IMR-90 (cell line): ENCODE data around the gene CENPH. TPM values are rescaled to one million over a fixed set of nuclear protein-coding genes. Genes with fewer than 3 reads are reported as not detected.
A peak's percentile ranks its signal among the peaks of the same experiment; 100 is the strongest.

ENCODE experiments used
- ATAC-seq: fragments of 200-7000 bp; cut with Tn5 transposase; 2 replicates; pipeline ENCODE4 v1.9.1; 2020; ENCODE audit warnings: low read depth, mild to moderate bottlenecking, moderate library complexity
- BruUV-seq: library from RNA; stranded (reverse); fragments of 400-500 nt; replicated peaks from 2 replicates; lab custom pipeline; 2021; lab: Mats Ljungman, UMichigan
- CTCF ChIA-PET: fragments of 300-600 bp; formaldehyde crosslinking; extraction: SDS; loops from one replicate; lab custom pipeline; 2021; ENCODE audit warnings: antibody characterized with exemption; lab: Yijun Ruan, JAX
- POLR2A ChIA-PET: fragments of 300-600 bp; sonication (Branson Sonifier 250); formaldehyde crosslinking; loops from one replicate; lab custom pipeline; 2022; ENCODE audit warnings: antibody characterized with exemption; ENCODE audit not compliant: unreplicated experiment; lab: Charles Lee
- DNase-seq: peaks from one replicate; pipeline ENCODE4 v3.0.0; 2013
- H2AFZ ChIP-seq: replicated peaks from 2 replicates; pipeline ENCODE3; 2013; ENCODE audit warnings: low read length, mild to moderate bottlenecking; ENCODE audit not compliant: poor library complexity
- H2AK5ac ChIP-seq: 2 replicates; pipeline ENCODE4 v1.6.1; 2013; ENCODE audit warnings: low read depth, low read length, inconsistent platforms
- H2AK9ac ChIP-seq: replicated peaks from 2 replicates; pipeline ENCODE3; 2013; ENCODE audit warnings: mild to moderate bottlenecking, low read depth, low read length, moderate library complexity; ENCODE audit not compliant: poor library complexity
- H2BK120ac ChIP-seq: 2 replicates; pipeline ENCODE4 v1.6.1; 2013; ENCODE audit warnings: low read depth, low read length, inconsistent platforms
- H2BK15ac ChIP-seq: 3 replicates; pipeline ENCODE4 v1.6.1; 2013; ENCODE audit warnings: low read depth, low read length, inconsistent platforms
- H2BK20ac ChIP-seq: 2 replicates; pipeline ENCODE4 v1.6.1; 2013; ENCODE audit warnings: low read depth, mild to moderate bottlenecking, inconsistent platforms, low read length, moderate library complexity
- H2BK5ac ChIP-seq: 2 replicates; pipeline ENCODE4 v1.6.1; 2013; ENCODE audit warnings: mild to moderate bottlenecking, low read depth, low read length, inconsistent platforms; ENCODE audit not compliant: poor library complexity, severe bottlenecking
- H3K14ac ChIP-seq: replicated peaks from 2 replicates; pipeline ENCODE4 v1.6.1; 2013; ENCODE audit warnings: low read depth, low read length, inconsistent platforms
- H3K18ac ChIP-seq: 2 replicates; pipeline ENCODE4 v1.6.1; 2013; ENCODE audit warnings: low read depth, low read length, control low read depth
- H3K23ac ChIP-seq: 2 replicates; pipeline ENCODE4 v1.6.1; 2013; ENCODE audit warnings: low read depth, low read length, inconsistent platforms
- H3K27ac ChIP-seq: 2 replicates; pipeline ENCODE4 v1.5.1; 2013; ENCODE audit warnings: mild to moderate bottlenecking, control low read depth, low read length; ENCODE audit not compliant: insufficient read depth
- H3K27me3 ChIP-seq: 2 replicates; pipeline ENCODE4 v1.6.1; 2013; ENCODE audit warnings: low read length; ENCODE audit not compliant: control insufficient read depth, insufficient read depth
- H3K36me3 ChIP-seq: 2 replicates; pipeline ENCODE4 v1.6.1; 2013; ENCODE audit warnings: low read length, mixed read lengths; ENCODE audit not compliant: control insufficient read depth, insufficient read depth
- H3K4ac ChIP-seq: 2 replicates; pipeline ENCODE4 v1.6.1; 2013; ENCODE audit warnings: low read depth, low read length, inconsistent platforms
- H3K4me1 ChIP-seq: 2 replicates; pipeline ENCODE4 v1.6.1; 2013; ENCODE audit warnings: low read length, mixed read lengths; ENCODE audit not compliant: control insufficient read depth, insufficient read depth
- H3K4me2 ChIP-seq: 2 replicates; pipeline ENCODE4 v1.6.1; 2013; ENCODE audit warnings: low read depth, mild to moderate bottlenecking, control low read depth, low read length, moderate library complexity
- H3K4me3 ChIP-seq: 2 replicates; pipeline ENCODE4 v1.5.1; 2013; ENCODE audit warnings: low read depth, mild to moderate bottlenecking, control low read depth, low read length, moderate library complexity; ENCODE audit not compliant: insufficient read depth
- H3K56ac ChIP-seq: 2 replicates; pipeline ENCODE4 v1.6.1; 2013; ENCODE audit warnings: low read length, inconsistent platforms; ENCODE audit not compliant: insufficient read depth; ENCODE audit errors: extremely low read depth
- H3K79me1 ChIP-seq, 2 experiments: 2 replicates each; pipeline ENCODE4 v1.6.1; 2013; ENCODE audit warnings: low read length in 2 of 2, inconsistent platforms in 1 of 2, low read depth in 1 of 2
- H3K9ac ChIP-seq: 2 replicates; pipeline ENCODE4 v1.6.1; 2013; ENCODE audit warnings: low read depth, low read length, control low read depth
- H3K9me1 ChIP-seq: 2 replicates; pipeline ENCODE4 v1.6.1; 2013; ENCODE audit warnings: low read length, inconsistent platforms; ENCODE audit not compliant: insufficient read depth
- H3K9me3 ChIP-seq: 2 replicates; pipeline ENCODE4 v1.6.1; 2013; ENCODE audit warnings: low read length; ENCODE audit not compliant: control insufficient read depth, insufficient read depth
- H4K20me1 ChIP-seq: 2 replicates; pipeline ENCODE4 v1.6.1; 2013; ENCODE audit warnings: low read length, inconsistent platforms; ENCODE audit not compliant: insufficient read depth
- H4K5ac ChIP-seq: 2 replicates; pipeline ENCODE4 v1.6.1; 2013; ENCODE audit warnings: mild to moderate bottlenecking, low read depth, low read length, control low read depth
- H4K8ac ChIP-seq, 2 experiments: 2 replicates each; pipeline ENCODE4 v1.6.1; 2013; ENCODE audit warnings: low read depth in 2 of 2, low read length in 2 of 2, control low read depth in 1 of 2, inconsistent platforms in 1 of 2
- H4K91ac ChIP-seq: 2 replicates; pipeline ENCODE4 v1.6.1; 2013; ENCODE audit warnings: low read depth, low read length, inconsistent platforms; ENCODE audit not compliant: insufficient read depth
- BHLHE40 ChIP-seq: fragments of 150-350 bp; IDR thresholded peaks from 2 replicates; pipeline ENCODE4 v1.6.1; 2016; ENCODE audit warnings: mild to moderate bottlenecking, low read depth, low read length
- CHD1 ChIP-seq: IDR thresholded peaks from 2 replicates; pipeline ENCODE4 v1.6.1; 2012; ENCODE audit warnings: low read depth, low read length, improper control_type of control experiment
- MAFK ChIP-seq: IDR thresholded peaks from 2 replicates; pipeline ENCODE4 v1.6.1; 2012; ENCODE audit warnings: low read depth, low read length, improper control_type of control experiment
- MXI1 ChIP-seq: IDR thresholded peaks from 2 replicates; pipeline ENCODE4 v1.6.1; 2012; ENCODE audit warnings: low read depth, mild to moderate bottlenecking, low read length, moderate library complexity, borderline replicate concordance
- RFX5 ChIP-seq: IDR thresholded peaks from 2 replicates; pipeline ENCODE4 v1.8.0; 2012; ENCODE audit warnings: low read depth, mild to moderate bottlenecking, low read length, moderate library complexity
- USF2 ChIP-seq: fragments of 150-350 bp; IDR thresholded peaks from 2 replicates; pipeline ENCODE4 v1.6.1; 2017; ENCODE audit warnings: mild to moderate bottlenecking, antibody characterized with exemption, low read length, low read depth
- WGBS, 2 experiments: methylation state at CpG; one replicate each; pipeline versions ENCODE4 v1.1.5 to v1.1.7; 2013; ENCODE audit warnings: missing lambda C conversion rate in 2 of 2; ENCODE audit not compliant: insufficient read length in 1 of 2; ENCODE audit errors: extremely low coverage in 2 of 2; 5-methylcytosine and 5-hydroxymethylcytosine counted together
- dilution Hi-C: fragments of 300-500 bp; cut with HindIII; formaldehyde crosslinking; loops from one replicate; pipeline ENCODE4 v1.14.3; 2018; ENCODE audit warnings: low sequenced_read_pairs; ENCODE audit not compliant: unreplicated experiment
- in situ Hi-C: fragments of 300-500 bp; cut with MboI; formaldehyde crosslinking; loops from 3 replicates; pipeline ENCODE4 v1.14.3; 2019; ENCODE audit warnings: low sequenced_read_pairs, inconsistent platforms, mixed read lengths
- intact Hi-C: fragments of 100-400 bp; cut with micrococcal nuclease; formaldehyde crosslinking; loops from 2 replicates; pipeline ENCODE4 v1.10.0; 2022
- polyA plus RNA-seq, 3 experiments: library from polyadenylated mRNA; depleted of rRNA; stranded (reverse); fragments of >200 nt; gene quantifications; 2 replicates each; pipeline ENCODE4 v1.2.3, GENCODE V29; 2012; ENCODE audit warnings: low replicate concordance in 1 of 3
- total RNA-seq: library from RNA; depleted of rRNA; stranded (reverse); fragments of >200 nt; gene quantifications from 2 replicates; pipeline ENCODE4 v1.2.3, GENCODE V29; 2012

Gene CENPH
- total and polyA plus RNA-seq, 2 of the 4 experiments (the other 2 are of a cell fraction), result 3.8 to 7.8 TPM

- no peak overlapping the region for H3K4ac ChIP-seq
- no peaks in the 10 kb centered on the region; the same call in none of the 2 replicates for H3K4me1 ChIP-seq
- peak overlapping the region; percentile 74 for H2BK5ac ChIP-seq
- no peaks in the 10 kb centered on the region for H3K27me3 ChIP-seq
- H2BK15ac ChIP-seq, result peak overlapping the region; percentile 45; the same call in 1 of the 3 replicates
- intact Hi-C loops, result loop anchor here (2.0 kb wide), 1 partner anchor 36 kb away; no protein-coding TSS in a partner anchor
- no peaks in the 10 kb centered on the region for H4K20me1 ChIP-seq
- H2AK9ac ChIP-seq, result no peak overlapping the region
- 0 out of 2 replicates have a peak overlapping the region, but pooled peaks have one; percentile 17 for H3K56ac ChIP-seq
- WGBS, 2 experiments, result no CpG with 5 or more reads among the region's 5 CpGs
- no peak overlapping the region for H3K14ac ChIP-seq
- DNase-seq (peak; percentile 54), ATAC-seq (peak; percentile 40; the same call in 1 of the 2 replicates)
- no peak overlapping the region for H2BK120ac ChIP-seq
- peak overlapping the region; percentile 56; the same call in 1 of the 2 replicates for H3K27ac ChIP-seq
- in situ Hi-C loops, result no loop called here
- H2AK5ac ChIP-seq, result no peak overlapping the region
- H3K36me3 ChIP-seq, result no peaks in the 10 kb centered on the region
- H3K18ac ChIP-seq, result no peak overlapping the region
- H3K4me2 ChIP-seq, result no peak overlapping the region
- no peaks in the 10 kb centered on the region for H3K9me1 ChIP-seq
- TF ChIP-seq USF2 (no peak), BHLHE40 (peak; percentile 69), MAFK (no peak), CHD1 (no peak), MXI1 (no peak), RFX5 (no peak)
- no peak overlapping the region for H2BK20ac ChIP-seq
- no peak overlapping the region for H3K9ac ChIP-seq
- ChIA-PET POLR2A (no interaction called here), CTCF (no interaction called here)
- no peak overlapping the region for H3K23ac ChIP-seq
- BruUV-seq, result no TSS peak
- H3K79me1 ChIP-seq, result no peaks in the 10 kb centered on the region; a peak in 1 of 4 replicates
- H2AFZ ChIP-seq, result no peak overlapping the region
- no peak overlapping the region for H4K5ac ChIP-seq
- no peak overlapping the region for H4K8ac ChIP-seq
- no peaks in the 10 kb centered on the region for H3K9me3 ChIP-seq
- dilution Hi-C loops, result no loop called here
- no peak overlapping the region for H3K4me3 ChIP-seq
- H4K91ac ChIP-seq, result no peak overlapping the region
Measured at GRCh38 chr5:69206528-69207190, 17.3 kb downstream of the CENPH start.
